Liver (tissue), 9 donors: Measurements from ENCODE around the gene ZFP64. TPM values are rescaled to one million over a fixed set of nuclear protein-coding genes. Genes with fewer than 3 reads are reported as not detected.

Source experiments
- DNase-seq: peaks from one replicate; pipeline ENCODE4 v3.0.0-alpha.2; 2017; ENCODE audit warnings: low spot score
- H3K27ac ChIP-seq, 2 donors: one replicate each; pipeline ENCODE4 v1.7.0; 2013; ENCODE audit warnings: inconsistent platforms in 2 of 2, low read length in 2 of 2, control low read depth in 1 of 2, low read depth in 1 of 2, mild to moderate bottlenecking in 1 of 2
- H3K27me3 ChIP-seq, 4 donors: one replicate each; pipeline versions ENCODE4 v1.6.1 to v1.7.0; 2013; ENCODE audit warnings: low read length in 3 of 4, inconsistent platforms in 1 of 4, mild to moderate bottlenecking in 1 of 4, moderate library complexity in 1 of 4; ENCODE audit not compliant: control insufficient read depth in 4 of 4, insufficient read depth in 4 of 4
- H3K36me3 ChIP-seq, 4 donors: one replicate each; pipeline versions ENCODE4 v1.6.1 to v1.7.0; 2013; ENCODE audit warnings: low read length in 3 of 4, mild to moderate bottlenecking in 3 of 4, low read depth in 1 of 4, moderate library complexity in 1 of 4; ENCODE audit not compliant: control insufficient read depth in 4 of 4, insufficient read depth in 3 of 4
- H3K4me1 ChIP-seq, 4 donors: one replicate each; pipeline versions ENCODE4 v1.6.1 to v1.7.0; 2013; ENCODE audit warnings: low read length in 3 of 4, mild to moderate bottlenecking in 3 of 4, moderate library complexity in 1 of 4; ENCODE audit not compliant: control insufficient read depth in 4 of 4, insufficient read depth in 4 of 4
- H3K4me3 ChIP-seq, 3 donors: one replicate each; pipeline versions ENCODE4 v1.6.1 to v1.7.0; 2013; ENCODE audit warnings: low read length in 3 of 3, control low read depth in 1 of 3, low read depth in 1 of 3, mild to moderate bottlenecking in 1 of 3
- H3K9ac ChIP-seq, 2 donors: one replicate each; pipeline ENCODE4 v1.7.0; 2013; ENCODE audit warnings: low read length in 2 of 2, mild to moderate bottlenecking in 2 of 2, moderate library complexity in 2 of 2, control low read depth in 1 of 2, low read depth in 1 of 2
- H3K9me3 ChIP-seq, 4 donors: one replicate each; pipeline versions ENCODE4 v1.6.1 to v1.7.0; 2013; ENCODE audit warnings: low read length in 3 of 4; ENCODE audit not compliant: control insufficient read depth in 4 of 4
- EGR1 ChIP-seq, 2 donors: IDR thresholded peaks; 2 replicates each; pipeline ENCODE4 v1.6.1; 2016 to 2018; ENCODE audit warnings: antibody characterized with exemption in 2 of 2, low read depth in 2 of 2
- FOXA1 ChIP-seq: IDR thresholded peaks from 2 replicates; pipeline ENCODE4 v1.6.1; 2016; ENCODE audit warnings: antibody characterized with exemption
- FOXA2 ChIP-seq: IDR thresholded peaks from 2 replicates; pipeline ENCODE4 v1.6.1; 2016; ENCODE audit warnings: antibody characterized with exemption
- GABPA ChIP-seq, 2 donors: IDR thresholded peaks in 1 of 2; conservative IDR thresholded peaks in 1 of 2; 2 replicates each; pipeline ENCODE4 v1.6.1; 2016; ENCODE audit warnings: antibody characterized with exemption in 2 of 2, mild to moderate bottlenecking in 1 of 2, moderate library complexity in 1 of 2
- HNF4A ChIP-seq, 2 donors: conservative IDR thresholded peaks; 2 replicates each; pipeline ENCODE4 v1.6.1; 2016; ENCODE audit warnings: antibody characterized with exemption in 2 of 2, mild to moderate bottlenecking in 2 of 2
- HNF4G ChIP-seq: IDR thresholded peaks from 2 replicates; pipeline ENCODE4 v1.6.1; 2016; ENCODE audit warnings: antibody characterized with exemption
- JUND ChIP-seq, 2 donors: IDR thresholded peaks; 2 replicates each; pipeline ENCODE4 v1.6.1; 2016; ENCODE audit warnings: antibody characterized with exemption in 2 of 2
- NR2F2 ChIP-seq: IDR thresholded peaks from 2 replicates; pipeline ENCODE4 v1.6.1; 2016; ENCODE audit warnings: antibody characterized with exemption
- RAD21 ChIP-seq, 2 donors: IDR thresholded peaks; 2 replicates each; pipeline ENCODE4 v1.6.1; 2016; ENCODE audit warnings: antibody characterized with exemption in 2 of 2, mild to moderate bottlenecking in 2 of 2
- RXRA ChIP-seq, 2 donors: IDR thresholded peaks; 2 replicates each; pipeline ENCODE4 v1.6.1; 2017 to 2018; ENCODE audit warnings: antibody characterized with exemption in 2 of 2, mild to moderate bottlenecking in 1 of 2
- TAF1 ChIP-seq: conservative IDR thresholded peaks from 2 replicates; pipeline ENCODE4 v1.6.1; 2016; ENCODE audit warnings: antibody characterized with exemption, mild to moderate bottlenecking
- YY1 ChIP-seq: IDR thresholded peaks from 2 replicates; pipeline ENCODE4 v1.6.1; 2016; ENCODE audit warnings: antibody characterized with exemption, mild to moderate bottlenecking
- WGBS: extraction: QIAGEN DNeasy Blood & Tissue Kit; methylation state at CpG from one replicate; pipeline ENCODE4 v1.1.7; 2013; 5-methylcytosine and 5-hydroxymethylcytosine counted together
- polyA plus RNA-seq, 2 donors: library from polyadenylated mRNA; stranded (reverse) in 1 of 2; unstranded in 1 of 2; fragments of 200-250 nt in 1 of 2; fragments of >200 nt in 1 of 2; fragmentation: Nextera tagmentation in 1 of 2; extraction: Ambion mirVana in 1 of 2; gene quantifications; one replicate each; pipeline versions ENCODE4 v1.2.1 to v1.2.3, GENCODE V29; 2013 to 2015
- total RNA-seq, 2 donors: library from RNA; depleted of rRNA; stranded (reverse); fragments of >200 nt; gene quantifications; one replicate each; pipeline ENCODE4 v1.2.3, GENCODE V29; 2014
- TF ChIP-seq, protein P1 (sequence below): IDR thresholded peaks from 2 replicates; pipeline ENCODE4 v1.6.1; 2016; ENCODE audit warnings: antibody characterized with exemption, mild to moderate bottlenecking
- TF ChIP-seq, protein P2 (sequence below): IDR thresholded peaks from 2 replicates; pipeline ENCODE4 v1.6.1; 2016; ENCODE audit warnings: antibody characterized with exemption
- TF ChIP-seq, protein P3 (sequence below): IDR thresholded peaks from 2 replicates; pipeline ENCODE4 v1.6.1; 2016; ENCODE audit warnings: antibody characterized with exemption
- TF ChIP-seq, protein P4 (sequence below): IDR thresholded peaks from 2 replicates; pipeline ENCODE4 v1.6.1; 2016; ENCODE audit warnings: antibody characterized with exemption
- donor health status: healthy.
- donor health status: healthy.
- donor health status: healthy.
- donor health status: healthy.
- donor health status: healthy.

The ZFP64 gene
- total and polyA plus RNA-seq, 4 donors, result 3.2 to 6.3 (median 4.9) TPM

DNA sequence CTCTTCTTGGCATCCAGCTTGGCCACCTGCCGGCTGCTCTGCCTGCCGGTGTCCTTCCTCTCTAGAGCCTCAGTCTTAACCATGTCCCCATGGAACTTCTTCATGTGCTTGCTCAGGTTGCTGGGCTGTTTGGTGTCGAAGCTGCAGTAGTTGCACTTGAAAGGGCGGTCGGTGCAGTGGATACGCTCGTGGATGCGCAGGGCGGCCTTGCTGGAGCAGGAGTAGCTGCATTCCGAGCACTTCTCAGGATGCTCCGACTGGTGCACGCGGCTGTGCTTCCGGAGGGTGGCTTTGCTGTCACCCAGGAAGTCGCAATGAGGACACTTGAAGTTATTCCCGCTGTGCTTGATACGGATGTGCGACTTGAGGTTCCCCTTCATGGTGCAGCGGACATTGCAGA lies 38.7 kb downstream of the ZFP64 start:
- Histone ChIP-seq H3K9ac (no peak overlapping the region), H3K27me3 (no peaks in the 10 kb centered on the region), H3K27ac (no peak overlapping the region), H3K4me3 (no peak overlapping the region), H3K36me3 (peaks cover 3 to 29% (median 8%) of the 10 kb centered on the region in 4 donors), H3K9me3 (peaks cover 0 to 3% (median 0%) of the 10 kb centered on the region in 4 donors), H3K4me1 (no peaks in the 10 kb centered on the region)
- 98% methylated on average over 19 of the region's 19 CpGs for WGBS
- TF ChIP-seq TAF1 (no peak), FOXA2 (no peak), HNF4A (conservative IDR thresholded peaks at IDR 0.05) (no peak), GABPA (IDR thresholded peaks at IDR 0.05 in 1 of 2, conservative IDR thresholded peaks at IDR 0.05 in 1 of 2) (no peak), EGR1 (IDR thresholded peaks at IDR 0.05; ENCODE audit: low read depth in 2 of 2) (no peak), FOXA1 (no peak), NR2F2 (no peak), RXRA (IDR thresholded peaks at IDR 0.05) (no peak), YY1 (no peak), JUND (IDR thresholded peaks at IDR 0.05) (no peak), HNF4G (no peak), RAD21 (IDR thresholded peaks at IDR 0.05) (no peak)
- TF ChIP-seq, protein P1, sequence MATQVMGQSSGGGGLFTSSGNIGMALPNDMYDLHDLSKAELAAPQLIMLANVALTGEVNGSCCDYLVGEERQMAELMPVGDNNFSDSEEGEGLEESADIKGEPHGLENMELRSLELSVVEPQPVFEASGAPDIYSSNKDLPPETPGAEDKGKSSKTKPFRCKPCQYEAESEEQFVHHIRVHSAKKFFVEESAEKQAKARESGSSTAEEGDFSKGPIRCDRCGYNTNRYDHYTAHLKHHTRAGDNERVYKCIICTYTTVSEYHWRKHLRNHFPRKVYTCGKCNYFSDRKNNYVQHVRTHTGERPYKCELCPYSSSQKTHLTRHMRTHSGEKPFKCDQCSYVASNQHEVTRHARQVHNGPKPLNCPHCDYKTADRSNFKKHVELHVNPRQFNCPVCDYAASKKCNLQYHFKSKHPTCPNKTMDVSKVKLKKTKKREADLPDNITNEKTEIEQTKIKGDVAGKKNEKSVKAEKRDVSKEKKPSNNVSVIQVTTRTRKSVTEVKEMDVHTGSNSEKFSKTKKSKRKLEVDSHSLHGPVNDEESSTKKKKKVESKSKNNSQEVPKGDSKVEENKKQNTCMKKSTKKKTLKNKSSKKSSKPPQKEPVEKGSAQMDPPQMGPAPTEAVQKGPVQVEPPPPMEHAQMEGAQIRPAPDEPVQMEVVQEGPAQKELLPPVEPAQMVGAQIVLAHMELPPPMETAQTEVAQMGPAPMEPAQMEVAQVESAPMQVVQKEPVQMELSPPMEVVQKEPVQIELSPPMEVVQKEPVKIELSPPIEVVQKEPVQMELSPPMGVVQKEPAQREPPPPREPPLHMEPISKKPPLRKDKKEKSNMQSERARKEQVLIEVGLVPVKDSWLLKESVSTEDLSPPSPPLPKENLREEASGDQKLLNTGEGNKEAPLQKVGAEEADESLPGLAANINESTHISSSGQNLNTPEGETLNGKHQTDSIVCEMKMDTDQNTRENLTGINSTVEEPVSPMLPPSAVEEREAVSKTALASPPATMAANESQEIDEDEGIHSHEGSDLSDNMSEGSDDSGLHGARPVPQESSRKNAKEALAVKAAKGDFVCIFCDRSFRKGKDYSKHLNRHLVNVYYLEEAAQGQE, result no peak
- TF ChIP-seq, protein P2, sequence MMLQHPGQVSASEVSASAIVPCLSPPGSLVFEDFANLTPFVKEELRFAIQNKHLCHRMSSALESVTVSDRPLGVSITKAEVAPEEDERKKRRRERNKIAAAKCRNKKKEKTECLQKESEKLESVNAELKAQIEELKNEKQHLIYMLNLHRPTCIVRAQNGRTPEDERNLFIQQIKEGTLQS, result no peak
- TF ChIP-seq, protein P3, sequence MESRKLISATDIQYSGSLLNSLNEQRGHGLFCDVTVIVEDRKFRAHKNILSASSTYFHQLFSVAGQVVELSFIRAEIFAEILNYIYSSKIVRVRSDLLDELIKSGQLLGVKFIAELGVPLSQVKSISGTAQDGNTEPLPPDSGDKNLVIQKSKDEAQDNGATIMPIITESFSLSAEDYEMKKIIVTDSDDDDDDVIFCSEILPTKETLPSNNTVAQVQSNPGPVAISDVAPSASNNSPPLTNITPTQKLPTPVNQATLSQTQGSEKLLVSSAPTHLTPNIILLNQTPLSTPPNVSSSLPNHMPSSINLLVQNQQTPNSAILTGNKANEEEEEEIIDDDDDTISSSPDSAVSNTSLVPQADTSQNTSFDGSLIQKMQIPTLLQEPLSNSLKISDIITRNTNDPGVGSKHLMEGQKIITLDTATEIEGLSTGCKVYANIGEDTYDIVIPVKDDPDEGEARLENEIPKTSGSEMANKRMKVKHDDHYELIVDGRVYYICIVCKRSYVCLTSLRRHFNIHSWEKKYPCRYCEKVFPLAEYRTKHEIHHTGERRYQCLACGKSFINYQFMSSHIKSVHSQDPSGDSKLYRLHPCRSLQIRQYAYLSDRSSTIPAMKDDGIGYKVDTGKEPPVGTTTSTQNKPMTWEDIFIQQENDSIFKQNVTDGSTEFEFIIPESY, result no peak
- TF ChIP-seq, protein P4, sequence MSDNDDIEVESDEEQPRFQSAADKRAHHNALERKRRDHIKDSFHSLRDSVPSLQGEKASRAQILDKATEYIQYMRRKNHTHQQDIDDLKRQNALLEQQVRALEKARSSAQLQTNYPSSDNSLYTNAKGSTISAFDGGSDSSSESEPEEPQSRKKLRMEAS, result no peak
- no peak for DNase-seq

DNA sequence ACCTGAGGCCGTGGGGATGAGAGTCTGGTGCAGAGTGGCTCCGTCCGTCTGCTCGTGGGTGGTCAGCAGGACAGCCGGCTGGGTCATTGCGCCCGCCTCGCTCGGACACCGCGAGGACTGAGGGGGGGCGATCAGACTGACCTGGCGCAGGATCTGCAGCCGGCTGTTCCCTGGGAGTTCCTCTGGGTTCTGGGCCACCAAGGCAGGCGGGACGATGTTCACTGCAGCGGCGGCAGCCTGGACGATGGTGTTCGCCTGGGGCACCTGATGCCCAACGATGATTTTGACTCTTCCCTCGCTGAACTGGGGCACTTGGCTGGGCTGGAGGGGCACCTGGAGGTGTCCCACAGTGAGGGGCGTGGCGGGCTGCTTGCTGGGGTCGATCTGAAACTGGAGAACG lies 39.2 kb downstream of the ZFP64 start:
- 96% methylated on average over 26 of the region's 26 CpGs for WGBS
- TF ChIP-seq GABPA (IDR thresholded peaks at IDR 0.05 in 1 of 2, conservative IDR thresholded peaks at IDR 0.05 in 1 of 2), result no peak
- no peak for TF ChIP-seq RAD21 (IDR thresholded peaks at IDR 0.05)
- no peak for TF ChIP-seq FOXA2
- TF ChIP-seq FOXA1, result no peak
- no peak for TF ChIP-seq YY1
- TF ChIP-seq RXRA (IDR thresholded peaks at IDR 0.05), result no peak
- TF ChIP-seq TAF1, result no peak
- TF ChIP-seq, protein P4, result no peak
- peaks cover 3 to 29% (median 7%) of the 10 kb centered on the region in 4 donors for H3K36me3 ChIP-seq
- peaks cover 0 to 1% (median 0%) of the 10 kb centered on the region in 4 donors for H3K9me3 ChIP-seq
- H3K4me1 ChIP-seq, result no peaks in the 10 kb centered on the region
- no peak overlapping the region for H3K4me3 ChIP-seq
- no peak overlapping the region for H3K9ac ChIP-seq
- H3K27ac ChIP-seq, result no peak overlapping the region
- DNase-seq, result no peak
- no peaks in the 10 kb centered on the region for H3K27me3 ChIP-seq
